ENCODE results near the gene CLCF1.

CLCF1 gene

DNA sequence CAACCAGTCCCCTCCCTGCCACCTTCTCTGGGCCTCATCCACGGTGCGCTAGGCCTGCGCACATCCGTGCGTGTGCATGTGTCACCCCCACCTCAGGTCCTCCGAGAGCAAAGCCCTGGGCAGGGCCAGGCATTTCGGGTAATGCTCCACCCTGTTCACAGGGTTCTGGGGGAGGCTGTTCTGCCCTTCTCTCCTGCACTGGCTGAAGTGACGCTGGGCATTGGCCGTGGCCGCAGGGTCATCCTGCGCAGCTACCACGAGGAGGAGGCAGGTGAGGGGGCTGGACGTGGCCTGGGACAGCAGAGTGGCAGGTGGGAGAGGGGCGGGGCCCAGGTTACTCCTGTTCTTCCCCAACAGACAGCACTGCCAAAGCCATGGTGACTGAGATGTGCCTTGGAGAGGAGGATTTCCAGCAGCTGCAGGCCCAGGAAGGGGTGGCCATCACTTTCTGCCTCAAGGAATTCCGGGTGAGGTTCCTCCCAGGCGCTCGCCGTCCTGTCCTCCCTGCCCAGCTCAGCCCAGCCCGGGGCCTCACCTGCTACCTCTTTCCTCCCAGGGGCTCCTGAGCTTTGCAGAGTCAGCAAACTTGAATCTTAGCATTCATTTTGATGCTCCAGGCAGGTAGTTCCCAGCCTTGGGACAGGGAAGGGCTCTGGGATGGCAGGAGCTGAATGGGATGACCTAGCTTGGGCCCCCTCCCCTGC lies 22.3 kb upstream of the CLCF1 start:
- DNase-seq, result no peak

DNA sequence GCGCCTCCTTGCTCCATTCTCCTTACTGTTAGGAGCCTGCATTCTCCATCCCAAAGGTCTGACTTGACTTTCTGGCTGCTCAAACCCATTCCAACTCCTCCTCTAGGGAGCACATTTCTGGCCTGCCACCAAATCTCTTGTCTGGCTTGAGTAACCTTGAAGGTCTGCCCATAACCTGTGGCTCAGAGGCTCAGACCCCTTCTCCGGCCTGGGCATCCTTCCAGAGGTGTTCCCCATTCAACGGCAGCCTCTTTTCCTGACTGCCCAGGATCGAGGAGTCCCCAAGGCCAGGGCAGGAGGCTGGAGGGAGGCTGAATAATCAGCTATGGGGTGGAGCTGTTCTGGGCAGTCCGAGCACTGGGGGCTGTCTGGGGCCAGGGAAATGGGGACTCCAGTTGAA lies 20.6 kb upstream of the CLCF1 start:
- no peak for DNase-seq

DNA sequence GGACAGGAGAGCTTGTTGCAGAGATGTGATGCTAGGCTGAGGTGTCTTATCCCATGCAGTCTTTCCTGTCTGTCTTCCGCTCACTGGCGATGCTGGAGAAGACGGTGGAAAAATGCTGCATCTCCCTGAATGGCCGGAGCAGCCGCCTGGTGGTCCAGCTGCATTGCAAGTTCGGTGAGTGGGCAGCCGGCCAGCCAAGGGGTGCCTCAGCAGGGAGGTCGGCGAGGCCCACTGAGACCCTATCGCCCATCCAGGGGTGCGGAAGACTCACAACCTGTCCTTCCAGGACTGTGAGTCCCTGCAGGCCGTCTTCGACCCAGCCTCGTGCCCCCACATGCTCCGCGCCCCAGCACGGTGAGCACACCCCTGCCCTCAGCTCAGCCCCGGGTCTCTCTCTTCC lies 20.0 kb upstream of the CLCF1 start:
- DNase-seq, result no peak

GRCh38 chr11:67392183-67392715 lies 18.9 kb upstream of the CLCF1 start:
- DNase-seq, result no peak

DNA sequence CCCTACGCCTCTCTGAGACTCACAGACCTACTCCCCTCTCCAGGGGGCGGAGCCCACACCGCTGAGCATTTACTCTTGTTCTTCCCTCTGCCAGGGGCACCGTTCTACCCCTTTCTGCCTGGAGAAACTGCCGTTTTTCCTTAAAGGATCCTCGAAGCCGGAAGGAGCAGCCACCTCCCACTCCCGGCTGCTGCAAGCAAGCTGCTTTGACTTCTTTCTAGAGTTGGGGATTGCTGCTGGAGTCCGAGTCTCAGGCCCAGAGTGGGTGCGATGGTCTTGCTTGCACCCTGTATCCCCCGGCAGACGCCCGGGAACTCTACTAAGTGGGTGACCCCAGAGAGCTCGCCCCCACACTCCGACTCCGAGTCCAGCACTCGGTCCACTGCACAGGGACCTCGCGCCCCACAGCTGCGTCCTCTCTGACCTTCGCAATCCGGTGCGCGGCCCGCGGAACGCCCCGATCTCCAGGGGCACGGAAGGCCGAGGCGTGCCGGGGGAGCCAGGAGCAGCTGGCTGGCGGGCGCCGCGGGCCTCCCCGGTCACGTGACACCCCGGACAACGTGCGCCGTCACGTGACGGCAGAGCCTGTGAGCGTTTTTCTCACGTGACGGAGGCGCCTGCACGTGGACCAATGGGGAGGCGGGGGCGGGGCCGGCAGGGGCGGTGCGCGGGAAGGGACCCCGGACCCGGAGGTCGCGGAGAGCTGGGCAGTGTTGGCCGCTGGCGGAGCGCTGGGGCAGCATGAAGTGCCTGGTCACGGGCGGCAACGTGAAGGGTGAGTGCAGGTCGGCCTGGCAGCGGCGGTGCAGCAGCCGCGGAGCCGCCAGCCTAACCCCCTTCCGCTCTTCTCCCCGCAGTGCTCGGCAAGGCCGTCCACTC lies 18.1 kb upstream of the CLCF1 start, which contains the start of gene RAD9A:
TSS of gene RAD9A (plus strand) at position 683 of the 879 bp plus-strand sequence. CDS start at position 742, 59 bp downstream.
- DNase-seq, result peak; percentile 51 to 93

- DNase-seq, result no peak
These were observed 17.5 kb upstream of the CLCF1 start for GRCh38 chr11:67390947-67391303.

DNA sequence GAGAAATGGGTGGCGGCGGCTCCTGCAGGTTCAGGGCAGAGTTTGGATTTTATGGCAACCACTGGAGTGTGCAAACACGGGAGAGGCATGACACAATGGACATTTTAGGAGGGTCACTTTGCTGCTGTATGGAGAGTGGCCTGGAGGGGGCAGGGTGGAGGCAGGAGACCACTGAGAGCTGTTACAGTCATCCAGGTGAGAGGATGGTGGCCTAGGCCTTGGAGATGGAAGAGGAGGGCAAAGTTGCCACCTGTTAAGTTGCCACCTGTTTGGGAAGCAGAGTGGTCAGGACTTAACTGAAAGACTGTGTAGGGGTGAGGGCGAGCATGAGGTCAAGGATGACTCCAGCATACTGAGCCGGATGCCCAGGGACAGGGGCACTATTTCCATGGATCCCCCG lies 16.1 kb upstream of the CLCF1 start:
- DNase-seq, result no peak

GRCh38 chr11:67387518-67387917 lies 14.1 kb upstream of the CLCF1 start:
- no peak for DNase-seq

- no peak for DNase-seq
These were observed 13.7 kb upstream of the CLCF1 start for GRCh38 chr11:67387069-67387468.

DNA sequence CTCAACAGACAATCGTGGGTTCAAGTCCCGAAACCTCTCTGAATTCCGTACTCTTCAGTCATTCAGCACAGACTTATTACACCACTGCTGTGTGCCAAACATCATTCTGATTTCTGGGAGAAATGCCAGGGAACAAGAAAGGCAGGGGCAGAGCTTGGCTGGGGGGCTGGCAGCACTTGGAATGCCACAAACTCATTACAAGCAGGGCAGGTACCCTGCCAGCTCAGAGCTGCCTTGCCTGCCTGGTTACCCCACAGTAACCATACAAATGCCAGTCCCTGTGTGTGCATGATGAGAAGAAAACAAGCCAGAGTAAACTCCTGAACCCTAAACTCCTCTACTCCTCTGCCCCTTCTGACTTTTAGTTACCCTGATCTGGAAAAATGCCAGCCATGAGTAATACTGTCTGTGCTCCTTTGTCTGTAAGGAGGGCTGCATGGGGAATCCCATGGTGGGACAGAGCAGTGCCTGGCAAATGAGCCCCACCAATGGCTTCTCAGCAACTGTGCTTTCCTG lies 11.5 kb upstream of the CLCF1 start:
- DNase-seq, result no peak

DNA sequence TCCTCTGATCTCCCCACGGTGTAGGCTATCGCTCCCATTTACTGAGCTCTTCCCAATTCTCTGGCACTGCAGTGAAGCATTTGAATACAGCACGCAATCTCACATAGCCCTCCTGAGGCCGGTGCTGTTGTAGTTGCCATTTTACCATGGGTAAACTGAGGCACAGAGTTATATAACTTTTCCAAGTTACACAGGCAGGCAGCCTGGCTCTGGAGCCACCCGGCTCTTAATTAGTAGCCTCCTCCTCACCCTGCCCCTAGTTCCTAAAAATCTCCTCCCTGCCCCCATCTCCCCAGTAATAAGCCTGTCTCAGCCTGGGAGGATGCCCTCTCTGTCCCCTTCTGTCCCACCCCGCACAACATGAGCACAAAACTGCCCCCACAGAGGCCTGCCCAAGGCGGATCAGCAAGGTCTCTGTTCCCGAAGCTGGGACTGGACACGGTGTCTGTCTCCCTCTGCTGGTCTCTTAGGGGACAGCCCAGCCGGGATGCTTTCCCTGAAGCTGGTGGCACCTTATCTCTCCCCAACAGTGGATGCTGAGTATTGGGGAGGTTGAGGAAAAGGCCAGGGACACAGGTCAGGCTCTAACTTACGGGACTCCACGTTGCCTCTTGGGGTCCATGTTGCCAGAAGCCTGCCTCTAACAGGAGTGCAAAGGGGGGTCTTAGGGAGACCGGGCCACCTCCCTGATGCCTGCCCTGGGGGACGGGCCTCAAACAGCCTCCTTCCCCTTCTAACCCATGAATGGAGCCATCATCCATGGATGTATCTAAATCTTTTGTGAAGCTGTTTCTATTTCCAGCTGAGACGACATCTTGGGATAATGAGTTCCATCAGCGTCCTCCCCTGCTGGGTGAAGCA lies 9.1 kb upstream of the CLCF1 start:
- peak; percentile 26 to 49 for DNase-seq

DNA sequence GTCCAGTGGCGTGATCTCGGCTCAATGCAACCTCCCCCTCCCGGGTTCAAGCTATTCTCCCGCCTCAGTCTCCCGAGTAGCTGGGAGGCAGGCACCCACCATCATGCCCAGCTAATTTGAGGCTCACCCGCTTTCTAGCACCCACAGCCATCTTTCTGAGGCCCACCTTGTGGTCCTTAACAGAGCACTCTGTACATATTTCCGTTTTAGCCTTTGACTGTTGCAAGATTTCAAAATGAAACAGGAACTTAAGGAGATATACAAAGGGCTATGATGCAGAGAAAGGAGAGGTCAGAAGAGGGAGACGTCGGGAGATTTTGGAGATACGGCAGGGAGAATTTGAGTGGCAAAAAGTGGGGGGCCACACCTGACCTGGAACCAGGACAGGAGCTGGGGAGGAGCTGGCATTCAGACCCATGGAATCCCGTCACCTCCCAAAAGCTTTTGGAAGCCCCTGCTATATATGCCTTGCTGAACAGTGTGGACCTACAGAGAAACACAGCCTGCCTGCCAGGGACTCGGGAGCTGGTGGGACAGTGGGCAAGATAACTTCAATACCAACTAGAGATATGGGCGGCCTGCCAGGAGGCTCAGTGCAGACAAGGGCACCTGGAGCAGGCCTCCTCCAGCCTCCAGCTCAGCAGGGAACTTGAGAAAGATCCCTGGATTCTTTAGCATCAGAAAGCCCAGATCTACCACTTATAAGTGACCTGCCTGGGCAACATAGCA lies 8.0 kb upstream of the CLCF1 start:
- DNase-seq, result no peak

- DNase-seq, result no peak
These were observed 6.0 kb upstream of the CLCF1 start for GRCh38 chr11:67379061-67380058.

DNA sequence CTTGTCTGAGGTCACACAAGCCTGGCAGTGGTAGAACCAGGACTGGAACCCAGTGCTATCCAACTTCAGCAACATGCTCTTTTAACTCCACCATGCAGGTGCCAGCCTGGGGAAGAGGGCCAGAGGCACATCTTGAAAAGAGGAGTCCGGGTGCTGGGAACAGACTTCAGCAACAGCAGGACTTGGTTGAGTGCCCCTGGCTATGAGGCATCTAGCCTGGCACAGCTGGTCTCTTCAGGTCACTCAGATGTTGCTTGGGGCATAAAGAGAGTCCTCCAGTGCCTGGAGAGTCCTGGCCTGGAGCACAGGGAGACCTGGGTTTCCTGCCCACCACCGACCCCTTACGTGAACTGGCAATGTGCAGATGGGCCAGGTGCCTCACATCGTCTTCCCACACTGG lies 5.1 kb upstream of the CLCF1 start:
- no peak for DNase-seq

- DNase-seq, result no peak
These were observed 3.7 kb upstream of the CLCF1 start for GRCh38 chr11:67376873-67377808.

DNA sequence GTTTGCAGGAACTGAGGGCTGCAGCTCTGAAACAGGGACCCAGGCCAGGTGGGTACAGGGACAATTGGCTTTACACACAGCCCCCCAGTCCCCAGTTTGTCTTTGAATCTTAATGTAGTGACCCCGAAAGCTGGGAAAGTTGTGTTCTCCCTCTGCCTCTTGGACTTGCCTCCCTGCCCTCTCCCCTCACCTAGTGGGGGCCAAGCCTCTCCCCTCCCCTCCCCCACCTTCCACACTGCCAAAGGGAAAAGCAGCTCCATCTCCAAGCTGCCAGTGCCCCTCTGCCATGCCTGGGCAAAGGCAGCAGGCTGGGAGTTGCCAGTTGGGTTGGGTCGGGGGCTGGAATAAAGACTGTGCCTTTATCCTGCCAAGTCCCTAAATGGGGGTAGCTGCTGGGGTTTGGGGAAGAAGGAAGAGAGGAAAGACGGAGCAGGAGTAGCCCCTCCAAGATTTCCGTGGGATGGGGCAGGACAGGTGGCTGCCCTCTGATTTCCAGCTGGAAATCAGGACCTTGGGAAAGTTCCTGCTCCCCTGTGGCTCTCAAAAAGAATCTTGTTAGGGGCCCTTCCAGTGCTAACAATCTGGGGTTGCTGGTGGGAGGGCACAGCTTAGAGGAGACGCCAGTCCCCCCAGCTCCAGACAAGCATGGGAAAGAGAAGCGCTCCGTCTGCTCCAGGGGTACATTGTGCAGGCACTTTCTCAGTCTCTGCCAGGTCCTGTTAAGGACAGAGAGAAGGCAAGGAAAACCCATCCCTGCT lies 2.8 kb upstream of the CLCF1 start:
- DNase-seq, result no peak

GRCh38 chr11:67375320-67376055 lies 2.1 kb upstream of the CLCF1 start:
- DNase-seq, result no peak

Data from NCI-H187 (cell line).